PFSK-1 (cell line): ENCODE results near the gene TTPAL.

Experiments used
- POLR2AphosphoS5 ChIP-seq: IDR thresholded peaks from 2 replicates; pipeline ENCODE4 v1.6.1; 2012; ENCODE audit warnings: low read depth, mild to moderate bottlenecking, control low read depth, low read length, moderate library complexity
- REST ChIP-seq, 2 experiments: IDR thresholded peaks; 2 replicates each; pipeline versions ENCODE4 v1.6.1 to v1.8.0; 2011 to 2012; ENCODE audit warnings: low read depth in 2 of 2, low read length in 2 of 2, control low read depth in 1 of 2, inconsistent platforms in 1 of 2, mild to moderate bottlenecking in 1 of 2, moderate library complexity in 1 of 2; ENCODE audit not compliant: insufficient read depth in 1 of 2
- SIN3A ChIP-seq: IDR thresholded peaks from 2 replicates; pipeline ENCODE4 v1.6.1; 2012; ENCODE audit warnings: mild to moderate bottlenecking, low read length, moderate library complexity, borderline replicate concordance; ENCODE audit not compliant: insufficient read depth
- TAF1 ChIP-seq: IDR thresholded peaks from 2 replicates; pipeline ENCODE4 v1.6.1; 2012; ENCODE audit warnings: low read length, control low read depth, borderline replicate concordance; ENCODE audit not compliant: insufficient read depth

GRCh38 chr20:44436393-44436792, 39.3 kb upstream of the TTPAL start:
- TF ChIP-seq TAF1 = no peak
- TF ChIP-seq POLR2AphosphoS5 = no peak
- TF ChIP-seq SIN3A = no peak
- TF ChIP-seq REST (IDR thresholded peaks at IDR 0.05; ENCODE audit: insufficient read depth in 1 of 2, low read depth in 2 of 2, low read length in 2 of 2) = no peak
